ENCODE measurements around the gene RBM33.

RBM33 gene

DNA sequence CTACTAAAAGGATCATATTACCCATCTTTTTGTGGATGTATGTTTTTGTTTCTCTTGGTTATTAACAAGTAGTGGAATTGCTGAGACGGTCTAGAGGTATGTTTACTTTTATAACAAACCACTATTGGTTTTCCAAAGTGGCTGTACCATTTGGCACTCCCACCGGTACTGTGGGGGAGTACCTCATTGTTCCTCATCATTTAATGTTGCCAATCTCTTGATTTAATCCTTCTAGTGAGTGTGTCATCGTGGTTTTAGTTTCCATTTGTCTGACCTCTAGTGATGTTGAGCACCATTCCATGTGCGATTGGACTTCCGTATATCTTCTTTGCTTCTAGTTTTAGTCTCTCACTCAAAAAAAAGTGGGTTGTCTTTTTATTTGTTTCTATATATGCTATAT is 50.4 kb downstream of the RBM33 start:
- DNase-seq (ENCODE audit: low read depth), result no peak

- no peak for DNase-seq (ENCODE audit: low read depth)
These were observed 52.3 kb downstream of the RBM33 start for GRCh38 chr7:155696747-155697146.

- no peak for DNase-seq (ENCODE audit: low read depth)
These were observed 54.2 kb downstream of the RBM33 start for GRCh38 chr7:155698633-155699032.

DNA sequence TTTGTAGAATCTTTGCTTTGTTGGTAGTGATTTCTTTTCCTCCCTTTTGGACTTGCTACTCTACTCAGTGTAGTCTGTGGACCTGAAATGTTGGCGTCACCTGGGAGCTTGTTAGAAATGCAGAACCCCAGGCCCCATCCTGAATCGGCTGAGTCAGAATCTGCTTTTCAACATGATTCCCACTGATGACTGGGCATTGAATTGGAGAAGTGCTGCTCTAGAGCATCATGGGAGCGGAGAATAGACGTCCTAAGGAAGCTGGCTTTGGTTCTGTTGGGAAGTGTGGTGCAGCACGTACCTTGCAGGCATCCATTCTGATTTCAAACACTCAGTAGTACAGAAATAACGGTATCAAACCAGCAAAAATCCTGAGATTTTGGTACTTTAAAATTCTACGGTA is 54.7 kb downstream of the RBM33 start:
- no peak for DNase-seq (ENCODE audit: low read depth)

GRCh38 chr7:155700847-155701246 is 56.4 kb downstream of the RBM33 start:
- DNase-seq (ENCODE audit: low read depth), result no peak

DNA sequence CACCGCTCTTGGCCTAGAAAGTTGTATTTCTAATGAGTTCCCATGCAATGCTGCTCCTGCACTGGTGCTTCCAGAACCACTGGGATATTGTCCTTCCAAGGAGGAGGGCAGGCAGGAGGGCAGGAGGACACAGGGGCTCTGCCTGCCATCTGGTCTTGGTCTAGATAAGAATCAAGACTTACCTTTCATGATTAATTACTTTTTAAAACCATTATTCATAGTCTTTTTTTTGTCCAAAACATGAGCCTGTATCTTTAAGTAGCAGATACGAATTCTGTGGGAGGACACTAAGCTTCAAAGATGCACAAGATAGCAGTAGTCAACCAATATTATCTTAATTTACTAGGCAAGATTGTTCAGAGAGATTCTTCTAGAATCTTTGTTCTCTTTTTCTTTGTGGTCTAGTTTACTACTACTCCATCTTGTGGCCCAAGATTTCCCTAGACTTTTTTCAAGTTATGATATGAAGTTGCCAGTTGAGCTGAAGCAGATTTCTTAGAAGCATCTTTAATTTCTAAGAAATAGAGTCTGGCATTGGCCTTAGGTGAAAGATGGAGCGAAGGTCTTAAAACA is 57.6 kb downstream of the RBM33 start:
- DNase-seq (ENCODE audit: low read depth), result no peak

DNA sequence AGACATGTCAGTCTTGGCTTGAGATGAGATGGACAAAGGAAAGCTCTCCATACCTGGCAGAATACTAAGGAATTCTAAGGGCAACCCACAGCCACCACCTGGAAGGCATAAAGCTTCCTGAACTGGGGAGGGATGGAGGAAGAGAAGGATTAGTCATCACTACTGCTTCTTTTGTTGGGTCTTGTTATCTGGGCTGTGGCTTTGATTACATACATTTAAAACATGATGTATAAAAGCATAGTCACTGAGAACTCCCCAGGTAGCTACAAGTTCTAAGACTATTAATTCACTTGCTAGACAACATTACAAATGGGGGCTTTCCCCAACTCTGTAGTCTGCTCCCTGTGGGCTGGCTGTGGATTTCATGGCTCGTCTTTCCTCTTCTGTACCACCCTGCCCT is 58.2 kb downstream of the RBM33 start:
- DNase-seq (ENCODE audit: low read depth), result no peak

GRCh38 chr7:155705623-155706360 is 61.3 kb downstream of the RBM33 start:
- DNase-seq (ENCODE audit: low read depth), result no peak

- DNase-seq (ENCODE audit: low read depth), result no peak
These were observed 61.9 kb downstream of the RBM33 start for GRCh38 chr7:155706376-155706775.

GRCh38 chr7:155709453-155709852 is 65.0 kb downstream of the RBM33 start:
- DNase-seq (ENCODE audit: low read depth), result no peak

DNA sequence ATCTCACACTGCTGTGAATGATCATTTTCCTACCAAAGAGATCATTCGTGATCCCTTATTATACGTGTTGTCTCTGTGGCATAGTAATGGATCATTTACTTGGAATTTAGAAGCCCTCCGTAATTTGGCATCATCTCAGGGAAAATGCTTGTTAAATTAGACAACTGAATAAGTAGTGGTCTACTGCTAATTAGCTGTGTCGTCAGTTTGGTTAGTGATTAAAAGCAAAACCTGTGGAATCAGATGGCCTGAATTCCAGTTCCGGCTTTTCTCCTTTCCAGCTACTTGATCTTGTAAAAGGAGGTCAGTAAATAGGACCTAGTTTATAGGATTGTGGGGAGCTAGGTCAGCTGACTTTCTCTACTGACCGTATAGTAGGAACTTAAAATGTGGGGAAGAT is 65.6 kb downstream of the RBM33 start:
- no peak for DNase-seq (ENCODE audit: low read depth)

- no peak for DNase-seq (ENCODE audit: low read depth)
These were observed 66.1 kb downstream of the RBM33 start for GRCh38 chr7:155710530-155710929.

- DNase-seq (ENCODE audit: low read depth), result no peak
These were observed 66.6 kb downstream of the RBM33 start for GRCh38 chr7:155711081-155711480.

- DNase-seq (ENCODE audit: low read depth), result no peak
These were observed 68.9 kb downstream of the RBM33 start for GRCh38 chr7:155713384-155713783.

DNA sequence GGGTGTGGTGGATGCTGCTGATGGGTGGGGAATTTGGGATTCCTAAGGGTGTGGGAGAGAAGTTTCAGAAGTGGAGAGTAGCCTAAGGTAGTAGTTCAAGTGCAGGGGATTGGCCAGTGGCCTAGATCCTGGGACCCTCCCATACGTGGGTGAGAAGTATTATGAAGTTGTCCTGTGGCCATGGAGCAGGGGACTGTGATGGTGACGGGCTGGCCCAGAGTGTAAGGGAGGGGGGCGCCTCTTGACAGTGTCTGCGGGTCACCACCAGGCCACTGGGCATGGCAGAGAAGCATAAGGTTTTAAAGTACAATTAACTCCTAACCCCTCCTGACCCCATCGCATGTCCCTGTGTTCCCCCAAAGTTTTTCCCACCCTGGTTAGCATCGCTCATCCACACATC is 70.2 kb downstream of the RBM33 start:
- DNase-seq (ENCODE audit: low read depth), result no peak

- no peak for DNase-seq (ENCODE audit: low read depth)
These were observed 70.8 kb downstream of the RBM33 start for GRCh38 chr7:155715111-155715805.

GRCh38 chr7:155717010-155717744 is 72.7 kb downstream of the RBM33 start:
- no peak for DNase-seq (ENCODE audit: low read depth)

DNA sequence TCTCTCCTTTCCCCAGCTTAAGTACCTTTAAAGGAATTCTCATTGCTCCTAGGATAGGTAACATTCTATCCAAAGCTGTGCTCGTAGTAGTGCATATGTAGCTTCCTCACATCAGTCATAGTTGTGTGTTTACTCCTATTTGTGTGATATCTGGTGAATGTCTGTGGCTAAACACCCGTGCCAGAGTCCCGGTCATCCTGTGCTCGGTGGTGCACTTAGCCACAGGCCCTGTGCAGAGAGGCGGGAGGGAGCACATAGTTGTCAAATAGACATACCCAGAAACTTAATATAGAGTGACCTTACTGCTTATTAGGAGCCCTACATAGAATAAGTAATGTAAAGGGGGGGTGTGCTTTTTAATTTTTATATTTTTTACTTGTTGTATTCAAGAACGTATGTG is 76.6 kb downstream of the RBM33 start:
- no peak for DNase-seq (ENCODE audit: low read depth)

- DNase-seq (ENCODE audit: low read depth), result no peak
These were observed 77.7 kb downstream of the RBM33 start for GRCh38 chr7:155722118-155722517.

DNA sequence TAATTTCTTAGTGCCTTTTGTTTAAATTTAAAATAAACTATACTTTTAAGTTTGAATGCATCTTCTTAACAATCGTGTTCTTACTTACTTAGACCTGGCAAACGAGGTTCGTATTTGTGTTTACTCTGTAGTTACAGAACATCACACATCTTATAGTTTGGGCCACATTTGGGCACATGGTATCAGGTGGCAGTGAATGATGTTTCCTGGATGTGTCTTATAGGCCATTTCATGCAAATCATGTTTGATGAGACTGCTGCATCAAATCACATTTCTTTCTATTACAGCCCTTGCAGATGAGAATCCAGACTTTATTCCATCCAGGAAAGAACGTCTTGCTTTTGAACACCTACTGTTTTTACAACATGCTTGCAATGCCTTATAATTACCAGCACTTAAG is 78.5 kb downstream of the RBM33 start:
- DNase-seq (ENCODE audit: low read depth), result no peak

- no peak for DNase-seq (ENCODE audit: low read depth)
These were observed 80.0 kb downstream of the RBM33 start for GRCh38 chr7:155724327-155725005.

DNA sequence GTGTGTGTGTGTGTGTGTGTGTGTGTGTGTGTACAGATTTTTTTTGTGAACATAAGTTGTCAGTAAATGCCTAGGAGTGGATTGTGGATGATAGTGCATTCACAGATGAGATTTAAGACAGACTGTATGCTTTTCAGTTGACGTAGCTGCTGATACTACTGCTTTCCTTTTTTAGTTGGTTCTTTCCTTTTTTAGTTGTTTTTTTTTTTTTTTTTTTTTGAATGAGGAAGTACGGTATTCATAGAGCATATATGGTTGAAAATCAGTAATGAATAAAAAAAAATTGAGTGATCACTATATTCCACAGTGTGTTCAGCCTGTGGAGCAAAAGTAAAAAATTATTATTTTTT is 80.5 kb downstream of the RBM33 start:
- no peak for DNase-seq (ENCODE audit: low read depth)

Measured in GM04504 (cell line).